GM12892 (cell line): Measurements from ENCODE around the gene ADAMTS10.

Experiments
- POLR2A ChIP-seq: IDR thresholded peaks from 2 replicates; pipeline ENCODE4 v1.6.1; 2011; ENCODE audit warnings: low read depth, low read length, control low read depth
- POLR2AphosphoS5 ChIP-seq: IDR thresholded peaks from 2 replicates; pipeline ENCODE4 v1.6.1; 2011; ENCODE audit warnings: low read depth, low read length, control low read depth
- TAF1 ChIP-seq: IDR thresholded peaks from 2 replicates; pipeline ENCODE4 v1.6.1; 2011; ENCODE audit warnings: low read depth, mild to moderate bottlenecking, control low read depth, low read length, borderline replicate concordance

DNA sequence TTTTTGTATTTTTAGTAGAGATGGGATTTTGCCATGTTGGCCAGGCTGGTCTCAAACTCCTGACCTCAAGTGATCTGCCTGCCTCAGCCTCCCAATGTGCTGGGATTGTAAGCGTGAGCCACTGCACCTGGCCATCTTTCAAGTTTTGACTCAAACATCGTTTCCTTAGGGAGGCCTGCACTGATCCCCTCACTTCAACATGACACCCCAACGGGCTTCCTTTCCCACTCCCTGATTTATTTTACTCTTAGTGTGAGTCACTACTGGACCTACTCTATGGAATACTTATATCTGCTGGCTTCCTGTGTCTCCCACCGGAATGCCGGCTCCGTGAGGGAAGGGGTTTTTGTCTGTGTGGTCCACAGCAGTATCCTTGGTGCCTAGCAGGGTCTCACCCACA is 4.5 kb upstream of the ADAMTS10 start:
- no peak for TF ChIP-seq POLR2A
- TF ChIP-seq TAF1: no peak
- TF ChIP-seq POLR2AphosphoS5: no peak
